Hippocampal formation (tissue), 2 donors: ENCODE results near the gene DCDC2.
"Not testable (repeated sequence)": the region's sequence is repeated elsewhere in the genome, so short reads cannot be mapped to it uniquely, and the experiment has no call there.

ENCODE experiments used
- DNase-seq, 2 donors: peaks; one replicate each; lab custom pipeline; 2025; lab: John Stamatoyannopoulos, UW

The DCDC2 gene

GRCh38 chr6:24378473-24379097, 20.7 kb upstream of the DCDC2 start:
- no peak for DNase-seq

GRCh38 chr6:24376871-24377270, 19.0 kb upstream of the DCDC2 start:
- no peak for DNase-seq

GRCh38 chr6:24374612-24375011, 16.8 kb upstream of the DCDC2 start:
- DNase-seq: no peak

DNA sequence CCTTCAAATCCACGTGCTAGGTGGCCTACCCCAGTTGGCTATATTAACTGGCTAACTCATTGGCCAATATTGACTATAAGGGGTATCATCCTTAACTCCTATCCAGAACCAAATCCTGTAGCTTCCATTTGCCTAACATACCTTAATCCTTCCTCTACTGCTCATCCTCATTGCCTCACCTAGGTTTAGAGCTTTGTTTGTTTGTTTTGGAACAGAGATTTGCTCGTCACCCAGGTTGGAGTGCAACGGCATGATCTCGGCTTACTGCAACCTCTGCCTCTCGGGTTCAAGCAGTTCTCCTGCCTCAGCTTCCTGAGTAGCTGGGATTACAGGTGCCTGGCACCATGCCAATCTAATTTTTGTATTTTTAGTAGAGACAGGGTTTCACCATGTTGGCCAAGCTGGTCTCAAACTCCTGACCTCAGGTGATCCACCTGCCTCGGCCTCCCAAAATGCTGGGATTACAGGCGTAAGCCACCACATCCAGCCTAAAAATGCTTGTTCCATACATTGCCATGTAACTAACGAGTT, 7.3 kb upstream of the DCDC2 start:
- not testable (repeated sequence) for DNase-seq

DNA sequence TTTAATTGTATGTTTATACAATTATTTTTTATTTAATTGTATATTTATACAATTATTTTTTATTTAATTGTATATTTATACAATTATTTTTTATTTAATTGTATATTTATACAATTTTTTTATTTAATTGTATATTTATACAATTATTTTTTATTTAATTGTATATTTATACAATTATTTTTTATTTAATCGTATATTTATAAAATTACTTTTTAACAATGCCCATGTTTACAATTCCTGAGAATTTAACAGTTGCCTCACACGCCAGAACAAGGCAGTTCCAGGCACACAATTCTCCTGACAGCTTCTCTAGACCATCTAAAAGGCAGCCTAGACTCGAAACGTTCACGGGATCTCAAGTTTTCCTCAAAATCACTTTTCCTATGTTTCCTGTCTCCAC, 4.5 kb upstream of the DCDC2 start:
- DNase-seq: not testable (repeated sequence)

DNA sequence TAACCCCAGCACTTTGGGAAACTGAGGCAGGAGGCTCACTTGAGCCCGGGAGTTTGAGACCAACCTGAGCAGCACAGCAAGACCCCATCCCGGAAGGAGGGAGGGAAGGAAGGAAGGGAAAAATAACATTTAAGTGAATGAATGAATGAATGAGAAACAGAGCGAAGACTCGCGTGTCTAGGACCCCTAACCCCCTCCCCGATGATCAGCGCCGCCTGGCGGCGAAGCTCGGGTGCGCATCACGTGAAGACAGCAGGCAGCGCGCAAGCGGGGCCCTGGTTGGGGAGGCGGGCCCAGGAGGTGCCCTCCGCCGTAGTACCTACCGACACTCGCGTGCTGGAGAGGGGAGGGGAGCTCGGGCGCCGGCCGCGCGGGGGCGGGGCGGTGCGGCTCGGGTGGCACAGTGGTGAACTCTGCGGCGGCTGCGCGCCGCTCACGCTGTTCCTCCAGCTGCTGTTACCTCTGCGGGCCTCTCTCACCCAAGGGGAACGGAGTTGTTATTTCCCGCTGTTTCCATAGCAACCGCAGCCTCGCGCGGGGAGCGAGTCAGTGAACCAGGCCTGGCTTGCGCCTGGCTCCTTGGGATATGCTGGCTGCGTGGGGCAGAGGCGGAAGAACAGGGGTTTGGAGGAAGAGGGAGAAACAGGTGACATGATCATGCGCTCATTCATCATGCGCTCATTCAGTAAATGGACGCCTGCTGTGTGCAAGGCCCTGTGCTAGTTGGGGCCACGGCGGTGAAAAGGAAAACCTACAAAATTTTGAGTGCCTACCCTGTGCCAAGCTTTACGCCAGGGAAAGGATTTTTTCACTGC, 2.0 kb upstream of the DCDC2 start:
- peak; percentile 25 to 26 for DNase-seq

DNA sequence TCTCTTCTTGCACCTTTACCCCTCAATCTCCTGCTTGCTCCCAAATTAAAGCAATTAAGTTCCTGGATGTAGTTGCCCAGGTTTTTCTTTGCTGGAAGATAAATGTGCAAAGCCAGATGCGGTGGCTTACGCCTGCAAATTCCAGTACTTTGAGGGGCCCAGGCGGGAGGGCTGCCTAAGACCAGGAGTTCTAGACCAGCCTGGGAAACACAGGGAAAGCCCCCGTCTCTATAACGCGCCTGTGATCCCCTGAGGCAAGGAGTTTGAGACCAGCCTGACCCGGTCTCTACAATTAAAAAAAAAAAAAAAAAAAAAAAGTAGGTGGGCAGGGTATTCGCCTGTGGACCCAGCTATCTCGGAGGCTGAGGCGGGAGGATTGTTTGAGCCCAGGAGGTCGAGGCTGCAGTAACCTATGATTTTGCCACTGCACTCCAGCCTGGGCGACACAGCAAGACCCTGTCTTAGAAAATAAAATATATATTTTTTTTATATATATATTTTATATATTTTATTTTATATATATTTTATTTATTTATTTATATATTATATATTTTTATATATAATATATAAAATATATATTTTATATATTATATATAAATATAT, 461 bp upstream of the DCDC2 start:
- no peak for DNase-seq

- no peak for DNase-seq
These were observed 1.4 kb downstream of the DCDC2 start for GRCh38 chr6:24356310-24356973.

- no peak for DNase-seq
These were observed 2.5 kb downstream of the DCDC2 start for GRCh38 chr6:24355393-24355792.

DNA sequence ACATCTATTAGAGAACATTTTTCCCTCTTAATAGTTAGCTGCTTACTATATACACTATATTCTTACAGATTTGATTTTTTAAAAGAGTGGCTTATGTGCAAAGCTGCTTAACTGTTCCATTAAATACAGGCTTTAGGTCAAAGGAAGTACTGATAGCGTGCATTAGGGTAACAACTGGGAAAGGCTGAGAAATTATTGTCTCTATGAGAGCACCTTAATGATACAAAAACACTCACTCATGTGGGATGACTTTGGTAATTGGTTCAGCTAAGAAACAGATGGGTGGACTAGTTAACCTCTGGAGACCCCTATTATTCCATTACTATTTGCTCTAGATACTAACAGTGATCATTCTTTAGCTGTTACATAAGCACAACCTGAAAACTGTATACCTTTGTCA, 4.0 kb downstream of the DCDC2 start:
- no peak for DNase-seq

DNA sequence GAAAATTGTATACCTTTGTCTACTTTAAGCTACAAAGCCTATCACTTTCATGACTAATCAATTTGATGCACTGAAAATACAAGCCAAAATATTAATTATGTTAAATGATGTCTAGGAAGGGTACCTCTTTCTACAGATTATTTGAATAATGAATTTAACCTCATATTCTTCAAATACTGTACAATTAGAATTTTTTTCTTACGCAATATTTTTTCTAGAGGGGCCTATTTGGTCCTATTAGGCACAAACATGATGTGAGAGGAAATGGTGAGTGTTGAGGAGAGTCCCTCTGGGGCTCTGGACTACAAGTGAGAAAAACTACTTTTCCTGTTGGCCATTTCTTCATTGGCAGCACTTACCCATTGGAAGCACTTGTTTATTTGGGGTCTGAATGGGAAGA, 5.4 kb downstream of the DCDC2 start:
- no peak for DNase-seq

DNA sequence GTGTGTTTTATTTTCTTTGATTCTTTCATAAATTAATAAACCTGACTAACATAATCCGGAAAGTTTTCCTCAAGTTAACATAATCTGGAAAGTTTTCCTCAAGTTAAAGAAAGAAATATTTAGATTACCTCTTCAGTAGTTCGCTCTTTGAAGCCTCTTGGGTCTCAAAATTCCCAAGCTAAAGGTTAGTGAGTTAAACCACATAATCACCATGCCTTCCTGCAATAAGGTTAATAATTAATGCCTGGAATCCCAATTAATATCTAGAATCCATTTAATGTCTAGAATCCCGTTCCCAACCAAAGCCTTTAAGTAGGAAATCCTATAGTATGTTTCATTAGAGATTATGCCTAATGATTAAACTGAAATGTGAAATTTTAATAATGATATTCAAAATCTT, 12.9 kb downstream of the DCDC2 start:
- DNase-seq: no peak

DNA sequence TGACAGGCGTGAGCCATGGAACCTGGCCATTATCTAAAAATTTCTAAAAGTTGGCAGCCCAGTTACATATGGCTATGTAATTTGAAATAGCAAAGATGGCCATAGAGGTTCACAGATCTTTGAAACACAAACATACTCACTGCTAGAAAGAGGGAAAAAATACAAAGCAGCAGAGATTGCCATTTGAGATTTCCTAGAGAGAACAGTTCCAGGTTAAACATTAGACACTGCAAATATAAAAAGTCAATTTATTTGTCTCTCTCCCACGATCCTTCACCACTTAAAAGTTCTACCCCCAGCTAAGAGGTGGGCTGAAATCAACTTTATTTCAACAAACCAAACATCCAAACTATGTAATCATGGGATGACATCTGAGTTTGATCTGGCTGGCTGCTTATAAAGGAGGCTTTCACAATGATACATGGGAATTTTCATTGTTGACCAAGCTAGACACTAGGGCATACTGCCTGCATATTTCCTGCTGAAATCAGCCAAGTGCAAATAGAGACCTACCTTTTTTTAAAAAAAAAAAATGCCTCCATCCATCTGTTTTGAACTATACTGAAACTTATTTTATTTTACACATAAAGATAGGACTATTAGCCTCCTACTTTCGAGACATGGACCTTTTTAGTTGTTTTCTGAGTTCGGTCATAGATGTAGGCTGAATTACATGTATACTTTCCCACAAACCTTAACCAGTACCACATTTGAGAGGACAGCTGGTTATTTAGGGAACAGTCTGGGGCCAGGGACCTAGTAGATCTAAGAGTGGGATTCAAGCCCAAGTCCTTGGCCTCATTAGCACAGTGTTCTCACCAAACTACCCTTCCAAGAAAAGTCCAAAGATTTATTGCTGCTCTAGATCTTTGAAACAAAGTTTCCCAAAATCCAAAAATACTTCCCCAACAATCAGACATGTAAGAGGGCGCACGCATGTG, 16.6 kb downstream of the DCDC2 start:
- no peak for DNase-seq

DNA sequence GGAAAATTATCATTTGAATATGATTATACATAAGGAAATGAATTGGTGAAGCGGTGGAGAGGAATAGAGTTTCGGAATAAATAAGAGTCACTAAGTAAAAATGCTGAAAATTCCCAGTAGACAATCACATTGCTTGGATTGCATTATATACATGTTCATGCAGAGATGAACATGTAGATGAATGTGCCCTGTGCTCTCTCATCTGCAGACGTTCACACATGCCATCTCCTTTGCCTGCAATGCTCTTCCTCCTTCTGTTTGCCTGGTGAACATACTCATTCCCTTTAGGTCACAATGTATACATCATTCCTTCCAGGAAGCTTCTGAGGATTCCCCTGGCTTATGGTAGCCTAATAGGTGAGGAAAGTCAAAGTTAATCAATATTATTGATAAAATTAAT, 17.9 kb downstream of the DCDC2 start:
- no peak for DNase-seq

DNA sequence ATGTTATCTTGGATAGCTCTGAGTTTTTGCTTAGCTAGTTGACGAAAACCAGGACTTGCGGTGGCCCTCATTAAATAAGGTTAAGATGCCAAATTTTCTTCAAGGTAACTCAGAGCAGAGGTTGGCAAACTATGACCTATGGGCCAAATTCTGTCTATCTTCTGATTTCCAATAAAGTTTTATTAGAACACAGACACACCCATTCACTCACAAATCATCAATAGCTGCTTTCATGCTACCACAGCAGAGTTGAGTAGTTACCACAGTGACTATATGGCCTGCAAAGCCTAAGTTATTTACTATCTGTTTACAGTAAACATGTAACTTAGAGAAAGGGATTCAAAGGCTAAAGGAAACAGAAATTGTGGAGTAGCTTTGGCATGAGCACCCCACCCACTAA, 23.6 kb downstream of the DCDC2 start:
- DNase-seq: no peak

DNA sequence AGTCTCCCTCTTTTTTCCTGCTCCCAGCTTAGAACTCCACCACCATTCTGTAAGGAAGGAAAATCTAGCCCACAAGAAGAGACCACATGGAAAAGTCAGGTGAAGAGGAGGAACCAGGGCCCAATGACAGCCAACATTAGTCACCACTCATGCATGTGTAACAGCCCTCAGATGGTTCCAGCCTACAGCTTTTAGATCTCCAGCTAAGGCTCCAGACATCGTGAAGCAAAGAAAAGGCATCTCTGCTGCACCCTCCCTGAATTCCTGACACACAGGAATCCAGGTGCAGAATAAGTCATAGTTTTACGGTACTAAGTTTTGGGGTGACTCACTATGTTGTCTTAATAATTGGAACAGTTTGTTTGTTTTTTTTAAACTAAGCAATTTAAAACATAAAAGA, 25.5 kb downstream of the DCDC2 start:
- DNase-seq: no peak

- DNase-seq: no peak
These were observed 27.6 kb downstream of the DCDC2 start for GRCh38 chr6:24330137-24330732.

GRCh38 chr6:24329451-24329850, 28.4 kb downstream of the DCDC2 start:
- no peak for DNase-seq

GRCh38 chr6:24329022-24329421, 28.8 kb downstream of the DCDC2 start:
- DNase-seq: no peak

- DNase-seq: no peak
These were observed 30.1 kb downstream of the DCDC2 start for GRCh38 chr6:24327756-24328155.

DNA sequence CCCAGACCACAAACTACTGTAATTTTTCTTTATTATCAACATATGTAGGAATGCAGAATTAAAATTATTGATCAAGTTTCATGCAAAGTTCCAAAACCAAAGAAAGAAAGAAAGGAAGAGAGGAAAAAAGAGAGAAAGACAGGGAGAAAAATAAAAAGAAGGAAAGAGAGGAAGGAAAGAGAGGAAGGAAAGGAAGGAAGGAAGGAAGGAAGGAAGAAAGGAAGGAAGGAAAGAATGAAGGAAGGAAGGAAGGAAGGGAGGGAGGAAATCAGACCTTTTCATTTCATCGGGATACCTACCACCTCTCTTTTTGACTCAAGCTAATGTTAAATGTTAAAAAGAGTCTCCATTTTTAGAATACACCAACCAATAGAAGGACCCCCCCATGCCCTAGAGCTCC, 31.9 kb downstream of the DCDC2 start:
- DNase-seq: no peak
